Astrocyte (in vitro differentiated cells and primary cell): Measurements from ENCODE around the gene CCDC57.

Experiments used
- CTCF ChIP-seq: IDR thresholded peaks from 2 replicates; pipeline ENCODE4 v1.5.1; 2011; ENCODE audit warnings: low read depth, mild to moderate bottlenecking, inconsistent platforms, low read length, moderate library complexity; ENCODE audit not compliant: insufficient read depth
- EZH2 ChIP-seq: IDR thresholded peaks from 2 replicates; pipeline ENCODE4 v1.6.1; 2012; ENCODE audit warnings: mild to moderate bottlenecking, low read length, inconsistent platforms; ENCODE audit not compliant: insufficient read depth

- TF ChIP-seq CTCF: no peak
- no peak for TF ChIP-seq EZH2
Observed at GRCh38 chr17:82089723-82090548, 122.7 kb downstream of the CCDC57 start.
